Measurements from ENCODE around the gene PIK3CD. TPM values are rescaled to one million over a fixed set of nuclear protein-coding genes. Genes with fewer than 3 reads are reported as not detected.

The PIK3CD gene
- total RNA-seq, 1 experiment from 2014 or later = 10.3 TPM

DNA sequence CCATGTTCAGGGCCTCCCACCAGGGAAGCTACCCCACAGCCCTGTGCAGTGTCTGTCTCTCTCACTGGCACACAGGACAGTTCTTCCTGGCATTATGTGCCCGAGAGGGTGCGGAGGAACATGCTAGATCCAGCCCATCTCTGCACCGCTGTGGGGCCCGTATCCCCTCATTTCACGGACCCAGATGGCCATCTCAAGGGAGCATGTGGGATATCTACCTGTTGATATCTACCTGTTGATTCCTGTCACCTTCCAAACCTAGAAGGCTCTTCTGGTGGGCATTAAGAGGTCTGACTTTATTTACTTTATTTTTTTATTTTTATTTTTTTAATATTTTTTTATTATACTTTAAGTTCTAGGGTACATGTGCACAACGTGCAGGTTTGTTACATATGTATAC, 11.7 kb downstream of the PIK3CD start:
- intact Hi-C loops (cut with micrococcal nuclease; ENCODE audit: unreplicated experiment) = no loop called here
- BruUV-seq (replicated peaks) = no TSS peak
- CTCF ChIA-PET = no interaction called here

DNA sequence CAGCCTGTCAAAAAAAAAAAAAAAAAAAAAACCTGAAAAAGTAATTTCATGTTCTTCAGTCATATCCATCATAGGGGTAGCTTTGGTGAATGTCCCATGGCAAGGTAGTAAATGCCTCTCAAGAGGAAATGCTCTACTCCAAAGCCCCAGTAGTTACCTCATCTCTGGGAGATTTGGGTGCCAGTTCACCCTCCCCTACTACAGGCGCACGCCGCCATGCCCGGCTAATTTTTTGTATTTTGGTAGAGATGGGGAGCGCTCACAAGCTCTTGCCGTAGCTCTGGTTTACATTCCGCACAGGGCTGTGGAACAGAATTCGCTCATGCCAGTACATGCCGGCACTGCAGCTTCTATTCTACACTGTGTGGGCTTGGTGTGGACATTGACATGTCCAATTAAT, 13.7 kb downstream of the PIK3CD start:
- Histone ChIP-seq H3K27ac (no peak overlapping the region), H3K79me2 (ENCODE audit: low read depth) (no peaks in the 10 kb centered on the region), H3K27me3 (ENCODE audit: insufficient read depth, low read depth) (no peaks in the 10 kb centered on the region), H3K4me2 (no peak overlapping the region), H3F3A (ENCODE audit: insufficient read depth, low read depth) (no peaks in the 10 kb centered on the region), H3K4me1 (replicated peaks; ENCODE audit: insufficient read depth) (no peaks in the 10 kb centered on the region), H3K9me2 (ENCODE audit: insufficient read depth) (no peaks in the 10 kb centered on the region), H3K9me3 (ENCODE audit: insufficient read depth, low read depth) (no peaks in the 10 kb centered on the region), H3K36me3 (ENCODE audit: low read depth) (no peaks in the 10 kb centered on the region), H4K20me1 (ENCODE audit: insufficient read depth) (no peaks in the 10 kb centered on the region), H2AFZ (no peak overlapping the region), H3K4me3 (no peak overlapping the region)
- DNase-seq = no peak
- intact Hi-C loops (cut with micrococcal nuclease; ENCODE audit: unreplicated experiment) = no loop called here
- BruUV-seq (replicated peaks) = no TSS peak
- TF ChIP-seq, protein P1, sequence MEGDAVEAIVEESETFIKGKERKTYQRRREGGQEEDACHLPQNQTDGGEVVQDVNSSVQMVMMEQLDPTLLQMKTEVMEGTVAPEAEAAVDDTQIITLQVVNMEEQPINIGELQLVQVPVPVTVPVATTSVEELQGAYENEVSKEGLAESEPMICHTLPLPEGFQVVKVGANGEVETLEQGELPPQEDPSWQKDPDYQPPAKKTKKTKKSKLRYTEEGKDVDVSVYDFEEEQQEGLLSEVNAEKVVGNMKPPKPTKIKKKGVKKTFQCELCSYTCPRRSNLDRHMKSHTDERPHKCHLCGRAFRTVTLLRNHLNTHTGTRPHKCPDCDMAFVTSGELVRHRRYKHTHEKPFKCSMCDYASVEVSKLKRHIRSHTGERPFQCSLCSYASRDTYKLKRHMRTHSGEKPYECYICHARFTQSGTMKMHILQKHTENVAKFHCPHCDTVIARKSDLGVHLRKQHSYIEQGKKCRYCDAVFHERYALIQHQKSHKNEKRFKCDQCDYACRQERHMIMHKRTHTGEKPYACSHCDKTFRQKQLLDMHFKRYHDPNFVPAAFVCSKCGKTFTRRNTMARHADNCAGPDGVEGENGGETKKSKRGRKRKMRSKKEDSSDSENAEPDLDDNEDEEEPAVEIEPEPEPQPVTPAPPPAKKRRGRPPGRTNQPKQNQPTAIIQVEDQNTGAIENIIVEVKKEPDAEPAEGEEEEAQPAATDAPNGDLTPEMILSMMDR (conservative IDR thresholded peaks at IDR 0.05) = no peak
- TF ChIP-seq EZH2 (IDR thresholded peaks at IDR 0.05; ENCODE audit: low read depth) = no peak
- CTCF ChIA-PET = no interaction called here
- POLR2A ChIA-PET (ENCODE audit: unreplicated experiment) = no interaction called here

More for the DNA sequence above, 11.7 kb downstream of the PIK3CD start:
- no peaks in the 10 kb centered on the region for H3K79me2 ChIP-seq (ENCODE audit: low read depth)
- no peaks in the 10 kb centered on the region for H3K9me2 ChIP-seq (ENCODE audit: insufficient read depth)
- no peak overlapping the region for H2AFZ ChIP-seq
- H4K20me1 ChIP-seq (ENCODE audit: insufficient read depth) = no peaks in the 10 kb centered on the region
- no peaks in the 10 kb centered on the region for H3K27me3 ChIP-seq (ENCODE audit: insufficient read depth, low read depth)
- no peak overlapping the region for H3K4me2 ChIP-seq
- TF ChIP-seq, protein P1 (conservative IDR thresholded peaks at IDR 0.05) = no peak
- no peak for TF ChIP-seq EZH2 (IDR thresholded peaks at IDR 0.05; ENCODE audit: low read depth)
- H3K36me3 ChIP-seq (ENCODE audit: low read depth) = no peaks in the 10 kb centered on the region
- no peaks in the 10 kb centered on the region for H3K9me3 ChIP-seq (ENCODE audit: insufficient read depth, low read depth)
- H3K4me3 ChIP-seq = no peak overlapping the region
- no peaks in the 10 kb centered on the region for H3F3A ChIP-seq (ENCODE audit: insufficient read depth, low read depth)
- POLR2A ChIA-PET (ENCODE audit: unreplicated experiment) = no interaction called here
- H3K4me1 ChIP-seq (replicated peaks; ENCODE audit: insufficient read depth) = 0 out of 2 replicates have a peak, but pooled peaks cover 6% of the 10 kb centered on the region
- no peak for DNase-seq
- H3K27ac ChIP-seq = no peak overlapping the region

DNA sequence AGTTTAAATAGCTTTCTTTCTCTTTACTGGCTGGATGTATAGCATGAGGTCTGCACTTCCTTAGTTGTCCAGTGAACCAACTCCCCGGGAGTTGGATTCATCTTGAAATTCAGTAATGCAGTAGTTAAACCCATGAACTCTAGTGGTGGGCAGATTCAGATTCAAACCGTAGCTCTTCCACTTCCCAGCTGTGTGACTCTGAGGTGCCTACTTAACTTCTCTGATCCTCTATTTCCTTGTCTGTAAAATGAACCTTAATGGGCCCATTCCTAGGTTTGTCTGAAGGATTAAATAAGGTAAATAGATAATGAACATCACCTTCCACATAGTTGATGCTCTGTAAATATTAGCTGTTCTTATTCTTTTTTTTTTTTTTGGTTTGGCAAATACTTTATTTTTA, 16.5 kb downstream of the PIK3CD start:
- DNase-seq = no peak
- Histone ChIP-seq H2AFZ (no peak overlapping the region), H4K20me1 (ENCODE audit: insufficient read depth) (no peaks in the 10 kb centered on the region), H3K4me1 (replicated peaks; ENCODE audit: insufficient read depth) (peaks cover 14% of the 10 kb centered on the region), H3F3A (ENCODE audit: insufficient read depth, low read depth) (peaks cover 8% of the 10 kb centered on the region; the same call in 1 of the 2 replicates), H3K27ac (no peak overlapping the region), H3K9me3 (ENCODE audit: insufficient read depth, low read depth) (no peaks in the 10 kb centered on the region), H3K27me3 (ENCODE audit: insufficient read depth, low read depth) (no peaks in the 10 kb centered on the region), H3K79me2 (ENCODE audit: low read depth) (no peaks in the 10 kb centered on the region), H3K36me3 (ENCODE audit: low read depth) (no peaks in the 10 kb centered on the region), H3K4me2 (no peak overlapping the region), H3K4me3 (no peak overlapping the region), H3K9me2 (ENCODE audit: insufficient read depth) (no peaks in the 10 kb centered on the region)
- no peak for TF ChIP-seq EZH2 (IDR thresholded peaks at IDR 0.05; ENCODE audit: low read depth)
- TF ChIP-seq, protein P1 (conservative IDR thresholded peaks at IDR 0.05) = no peak
- no TSS peak for BruUV-seq (replicated peaks)
- ChIA-PET POLR2A (ENCODE audit: unreplicated experiment) (interaction anchor here (0.7 kb wide), 1 partner anchor 8 kb away, joined by 7 read pairs; no protein-coding TSS in a partner anchor), CTCF (no interaction called here)
- intact Hi-C loops (cut with micrococcal nuclease; ENCODE audit: unreplicated experiment) = no loop called here

Data from PC-9 (cell line).